Type B pancreatic cell (in vitro differentiated cells): ENCODE measurements around the gene ARIH2. TPM values are rescaled to one million over a fixed set of nuclear protein-coding genes. Genes with fewer than 3 reads are reported as not detected.
A peak's percentile ranks its signal among the peaks of the same experiment; 100 is the strongest.

ENCODE experiments used
- DNase-seq: peaks from one replicate; pipeline ENCODE4 v3.0.0; 2021; ENCODE audit warnings: mixed read lengths; ENCODE audit not compliant: unreplicated experiment; ENCODE audit errors: extremely low spot score
- H3K27ac Mint-ChIP-seq: 2 replicates; pipeline ENCODE4 v1.8.0; 2021; ENCODE audit warnings: mild to moderate bottlenecking, mixed read lengths
- H3K27me3 Mint-ChIP-seq: 2 replicates; pipeline ENCODE4 v1.8.0; 2021; ENCODE audit warnings: mixed read lengths
- H3K36me3 Mint-ChIP-seq: 2 replicates; pipeline ENCODE4 v1.8.0; 2021; ENCODE audit warnings: mixed read lengths
- H3K4me1 Mint-ChIP-seq: one replicate; pipeline ENCODE4 v1.8.0; 2021; ENCODE audit warnings: mixed read lengths; ENCODE audit not compliant: unreplicated experiment
- H3K4me3 Mint-ChIP-seq: 2 replicates; pipeline ENCODE4 v1.8.0; 2021; ENCODE audit warnings: mild to moderate bottlenecking, mixed read lengths
- H3K9me3 Mint-ChIP-seq: 2 replicates; pipeline ENCODE4 v1.8.0; 2021; ENCODE audit warnings: mixed read lengths
- total RNA-seq: library from RNA; stranded (reverse); gene quantifications from 2 replicates; pipeline ENCODE4 v1.2.1, GENCODE V29; 2021; ENCODE audit warnings: low replicate concordance
- TF ChIP-seq, protein P1 (sequence below): fragments of 200-600 bp; sonication (generic); conservative IDR thresholded peaks from 2 replicates; pipeline ENCODE4 v1.5.0; 2021; ENCODE audit warnings: antibody characterized with exemption, mild to moderate bottlenecking

ARIH2 gene
- total RNA-seq, 1 donor from 2014 or later: 84.4 TPM

DNA sequence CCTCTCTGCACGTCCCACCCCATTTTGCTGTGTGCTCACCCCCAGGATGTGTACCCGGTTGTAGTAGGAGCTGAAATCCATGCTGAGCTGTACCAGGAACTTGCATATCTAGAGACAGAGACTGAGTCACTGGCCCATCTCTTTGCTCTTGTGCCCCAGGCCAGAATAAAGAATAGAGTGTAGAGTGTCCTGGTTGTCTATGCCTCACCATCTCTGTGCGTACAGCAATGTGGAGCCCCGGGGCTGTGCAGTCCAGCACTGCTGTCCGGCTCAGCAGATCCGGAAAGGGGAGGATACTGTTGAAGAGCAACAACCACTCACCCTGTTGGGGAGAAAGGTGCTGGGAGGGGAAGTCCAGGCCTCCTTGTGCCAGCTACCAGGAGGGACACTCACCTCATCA is 97.1 kb downstream of the ARIH2 start:
- no peak for DNase-seq
- Mint-ChIP-seq H3K27ac (peak overlapping the region; percentile 62), H3K27me3 (no peaks in the 10 kb centered on the region), H3K4me3 (peak overlapping the region; percentile 68), H3K36me3 (peaks cover 6% of the 10 kb centered on the region), H3K4me1 (peaks cover 4% of the 10 kb centered on the region), H3K9me3 (no peaks in the 10 kb centered on the region)
- TF ChIP-seq, protein P1, sequence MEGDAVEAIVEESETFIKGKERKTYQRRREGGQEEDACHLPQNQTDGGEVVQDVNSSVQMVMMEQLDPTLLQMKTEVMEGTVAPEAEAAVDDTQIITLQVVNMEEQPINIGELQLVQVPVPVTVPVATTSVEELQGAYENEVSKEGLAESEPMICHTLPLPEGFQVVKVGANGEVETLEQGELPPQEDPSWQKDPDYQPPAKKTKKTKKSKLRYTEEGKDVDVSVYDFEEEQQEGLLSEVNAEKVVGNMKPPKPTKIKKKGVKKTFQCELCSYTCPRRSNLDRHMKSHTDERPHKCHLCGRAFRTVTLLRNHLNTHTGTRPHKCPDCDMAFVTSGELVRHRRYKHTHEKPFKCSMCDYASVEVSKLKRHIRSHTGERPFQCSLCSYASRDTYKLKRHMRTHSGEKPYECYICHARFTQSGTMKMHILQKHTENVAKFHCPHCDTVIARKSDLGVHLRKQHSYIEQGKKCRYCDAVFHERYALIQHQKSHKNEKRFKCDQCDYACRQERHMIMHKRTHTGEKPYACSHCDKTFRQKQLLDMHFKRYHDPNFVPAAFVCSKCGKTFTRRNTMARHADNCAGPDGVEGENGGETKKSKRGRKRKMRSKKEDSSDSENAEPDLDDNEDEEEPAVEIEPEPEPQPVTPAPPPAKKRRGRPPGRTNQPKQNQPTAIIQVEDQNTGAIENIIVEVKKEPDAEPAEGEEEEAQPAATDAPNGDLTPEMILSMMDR: no peak

DNA sequence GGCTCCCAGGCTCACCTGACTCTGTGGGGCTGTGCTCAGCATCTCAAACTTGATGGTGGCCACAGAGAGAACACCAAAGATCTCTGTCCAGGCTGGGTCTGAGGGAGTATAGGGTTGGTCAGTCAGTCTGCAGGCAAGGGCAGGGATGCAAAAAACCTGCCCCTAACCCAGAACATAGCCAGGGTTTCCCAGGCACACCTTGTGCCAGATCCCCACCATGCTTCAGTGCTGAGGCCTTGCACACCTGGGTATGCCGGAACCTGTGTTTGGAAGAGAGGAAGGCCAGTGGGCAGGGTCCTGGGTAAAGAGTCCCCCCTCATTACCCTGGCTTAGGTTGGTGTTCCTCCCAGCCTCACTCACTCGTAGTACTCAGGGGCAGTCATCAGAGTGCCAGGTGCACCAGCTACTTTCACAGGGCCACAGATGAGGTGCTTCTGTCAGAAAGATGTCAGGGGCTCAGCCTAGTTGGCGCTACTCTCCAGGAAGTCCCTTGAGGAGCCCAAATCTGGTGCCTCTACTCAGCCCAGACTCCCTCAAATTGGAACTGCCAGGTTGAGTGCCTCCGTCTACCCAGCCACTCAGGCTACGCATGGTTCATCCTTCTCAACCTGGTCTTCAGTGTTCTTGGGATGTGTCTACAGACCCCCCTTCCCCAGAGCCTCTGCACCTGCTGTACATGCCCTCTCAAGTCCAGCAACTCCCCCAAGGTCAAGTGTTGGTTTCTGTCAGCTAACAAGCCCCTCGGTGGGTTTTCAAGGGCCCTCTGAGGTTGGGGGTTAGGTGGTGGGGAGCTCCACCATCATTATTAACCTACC is 98.0 kb downstream of the ARIH2 start:
- Mint-ChIP-seq H3K4me1 (peaks cover 4% of the 10 kb centered on the region), H3K27ac (peak overlapping the region; percentile 88), H3K9me3 (no peaks in the 10 kb centered on the region), H3K36me3 (peaks cover 6% of the 10 kb centered on the region), H3K27me3 (no peaks in the 10 kb centered on the region), H3K4me3 (peak overlapping the region; percentile 92)
- no peak for DNase-seq
- TF ChIP-seq, protein P1: no peak

DNA sequence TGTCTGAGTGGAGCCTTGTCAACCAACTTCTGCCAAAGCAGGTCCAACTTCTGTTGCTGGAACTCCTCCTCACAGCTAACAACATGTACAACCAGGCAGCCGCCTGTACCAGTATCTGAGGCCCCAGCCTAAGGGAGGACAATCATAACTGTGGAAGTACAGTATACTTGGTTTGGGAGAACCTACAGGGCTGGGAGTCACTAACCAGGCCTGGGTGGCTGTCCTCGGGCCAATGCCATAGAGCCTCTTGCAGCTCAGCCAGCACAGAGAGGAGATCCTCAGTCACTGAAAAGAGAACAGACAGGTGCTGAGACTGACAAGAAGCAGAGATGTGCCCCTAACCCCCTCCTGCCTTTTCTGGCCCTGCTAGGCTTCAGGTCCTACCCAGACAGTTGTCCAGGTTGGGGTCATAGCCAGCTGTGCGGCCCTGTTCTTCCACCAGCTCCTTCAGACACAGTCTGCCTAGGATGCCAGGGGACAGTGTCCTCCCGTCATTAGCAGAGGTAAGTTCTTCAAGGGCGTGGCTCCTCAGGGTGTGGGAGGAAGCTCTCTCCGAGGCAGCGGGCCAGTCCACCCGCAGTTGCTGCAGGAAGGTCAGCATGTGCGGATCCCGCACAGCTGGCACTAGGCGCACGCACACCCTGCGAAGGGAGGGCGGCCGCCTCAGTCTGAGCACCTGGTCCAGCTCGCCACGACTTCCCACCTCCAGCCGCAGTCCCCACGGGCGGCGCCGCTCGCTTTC is 98.8 kb downstream of the ARIH2 start:
- Mint-ChIP-seq H3K9me3 (no peaks in the 10 kb centered on the region), H3K27me3 (no peaks in the 10 kb centered on the region)

DNA sequence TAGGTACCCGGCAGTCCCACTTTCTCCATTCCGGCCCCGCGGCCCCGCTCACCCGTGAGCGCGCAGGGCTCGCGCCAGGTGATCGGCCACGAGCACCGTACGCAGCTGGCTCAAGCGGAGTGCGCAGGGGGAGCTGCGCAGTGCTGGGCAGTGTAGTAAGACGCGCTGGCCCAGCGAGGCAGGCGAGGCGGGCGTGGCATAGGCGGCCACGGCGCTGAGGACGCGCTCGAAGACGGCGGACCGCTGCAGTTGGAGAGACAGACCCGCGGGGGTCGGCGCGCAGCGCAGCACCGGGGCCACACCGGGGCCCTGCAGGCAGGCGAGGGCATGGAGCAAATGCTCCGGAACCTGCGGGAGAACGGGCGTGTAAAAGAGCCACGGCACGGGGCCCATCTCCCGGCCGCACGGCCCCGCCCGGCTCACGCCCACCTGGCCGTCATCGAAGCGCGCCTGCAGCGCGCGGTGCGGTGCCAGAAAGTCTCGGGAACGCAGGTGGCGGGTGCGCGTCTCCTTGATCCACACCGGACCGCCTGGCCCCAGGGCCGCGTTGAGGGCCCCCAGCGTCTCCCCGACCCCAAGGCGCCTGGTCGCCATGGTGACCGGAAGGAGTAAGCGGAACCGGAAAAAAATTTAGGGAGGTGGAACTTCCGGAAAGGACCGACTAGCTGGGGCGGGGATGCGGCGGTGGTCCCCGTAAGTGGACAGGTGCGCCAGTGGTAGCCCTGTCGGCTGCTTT is 99.5 kb downstream of the ARIH2 start, which contains the start of gene DALRD3:
DALRD3 (minus strand) TSS at position 610 of the 736 bp plus-strand sequence; CDS start at position 594, 16 bp downstream.
- Mint-ChIP-seq H3K4me3 (peak within 1 kb of the TSS; percentile 96), H3K9me3 (no peaks in the 10 kb centered on the region), H3K27ac (peak within 1 kb of the TSS; percentile 94), H3K4me1 (peaks cover 8% of the 10 kb centered on the region), H3K36me3 (peaks cover 9% of the 10 kb centered on the region), H3K27me3 (no peaks in the 10 kb centered on the region)
- TF ChIP-seq, protein P1: no peak
- no peak for DNase-seq

More for the DNA sequence above, 98.8 kb downstream of the ARIH2 start:
- no peak for DNase-seq
- peaks cover 6% of the 10 kb centered on the region for H3K36me3 Mint-ChIP-seq
- peak overlapping the region; percentile 88 for H3K27ac Mint-ChIP-seq
- TF ChIP-seq, protein P1: no peak
- H3K4me3 Mint-ChIP-seq: peak overlapping the region; percentile 92
- H3K4me1 Mint-ChIP-seq: peaks cover 4% of the 10 kb centered on the region

DNA sequence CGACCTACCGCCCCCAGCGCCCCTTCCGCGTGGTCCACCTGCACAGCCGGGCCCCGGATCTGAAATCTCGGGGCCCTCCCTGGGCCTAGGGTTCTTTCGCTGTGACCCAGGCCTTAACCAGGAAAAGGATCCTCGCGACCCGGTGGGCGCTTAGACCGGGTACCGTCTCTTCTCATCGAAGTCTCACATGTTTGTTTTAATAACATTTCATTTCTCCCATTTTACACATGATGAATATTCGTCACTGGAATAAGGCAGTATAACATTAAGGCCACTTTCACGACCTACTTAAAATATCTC is 100.0 kb downstream of the ARIH2 start:
- H3K36me3 Mint-ChIP-seq: peaks cover 10% of the 10 kb centered on the region
- H3K27me3 Mint-ChIP-seq: no peaks in the 10 kb centered on the region
- H3K9me3 Mint-ChIP-seq: no peaks in the 10 kb centered on the region
- peak overlapping the region; percentile 92 for H3K4me3 Mint-ChIP-seq
- no peak for DNase-seq
- peak overlapping the region; percentile 94 for H3K27ac Mint-ChIP-seq
- peaks cover 11% of the 10 kb centered on the region for H3K4me1 Mint-ChIP-seq
- TF ChIP-seq, protein P1: no peak
